GM18526 (cell line): ENCODE data around the gene USF3.

Source experiments
- POLR2A ChIP-seq: IDR thresholded peaks from 3 replicates; pipeline ENCODE4 v1.6.1; 2011; ENCODE audit not compliant: insufficient read length; ENCODE audit errors: extremely low read depth

USF3 gene

DNA sequence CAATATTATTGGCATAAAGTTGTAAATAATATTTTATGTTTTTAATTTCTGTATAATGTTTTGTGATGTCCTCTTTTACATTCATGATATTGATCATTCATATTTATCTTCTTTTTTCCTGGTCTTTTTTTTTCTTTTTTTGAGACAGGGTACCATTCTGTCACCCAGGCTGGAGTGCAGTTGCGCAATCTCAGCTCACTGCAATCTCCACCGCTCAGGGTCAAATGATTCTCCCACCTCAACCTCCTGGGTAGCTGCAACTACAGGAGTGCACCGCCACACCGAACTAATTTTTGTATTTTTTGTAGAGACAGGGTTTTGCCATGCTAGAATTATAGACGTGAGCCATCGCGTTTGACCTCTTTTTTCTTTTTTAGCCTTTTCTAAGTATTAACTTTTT, 52.9 kb downstream of the USF3 start:
- no peak for TF ChIP-seq POLR2A

DNA sequence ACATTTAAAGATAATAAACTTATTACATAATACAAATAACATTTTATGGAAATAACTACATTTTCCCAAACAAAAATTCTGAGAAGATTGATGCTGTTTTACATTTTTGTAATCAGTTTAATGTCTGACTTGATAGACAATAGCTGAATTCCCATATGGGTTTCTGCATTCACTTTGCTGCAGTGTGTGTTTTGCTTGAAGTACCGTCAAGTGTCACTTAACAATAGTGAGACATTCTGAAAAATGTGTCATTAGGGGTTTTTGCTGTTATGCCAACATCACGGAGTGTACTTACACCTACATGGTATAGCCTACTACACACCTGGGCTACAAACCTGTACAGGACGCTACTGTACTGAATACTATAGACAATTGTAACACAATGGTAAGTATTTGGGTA, 57.5 kb downstream of the USF3 start:
- no peak for TF ChIP-seq POLR2A

DNA sequence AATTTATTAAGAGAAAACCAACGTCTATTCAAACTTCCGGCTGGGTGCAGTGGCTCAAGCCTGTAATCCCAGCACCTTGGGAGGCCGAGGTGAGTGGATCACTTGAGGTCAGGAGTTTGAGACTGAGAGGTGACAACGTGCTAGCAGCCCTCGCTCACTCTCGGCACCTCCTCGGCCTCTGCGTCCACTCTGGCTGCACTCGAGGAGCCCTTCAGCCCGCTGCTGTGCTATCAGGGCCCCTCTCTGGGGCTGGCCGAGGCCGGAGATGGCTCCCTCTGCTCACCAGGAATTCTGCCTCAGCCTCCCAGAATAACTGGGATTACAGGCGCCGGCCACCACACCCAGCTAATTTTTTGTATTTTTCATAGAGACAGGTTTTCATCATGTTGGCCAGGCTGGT, 58.7 kb downstream of the USF3 start:
- no peak for TF ChIP-seq POLR2A

DNA sequence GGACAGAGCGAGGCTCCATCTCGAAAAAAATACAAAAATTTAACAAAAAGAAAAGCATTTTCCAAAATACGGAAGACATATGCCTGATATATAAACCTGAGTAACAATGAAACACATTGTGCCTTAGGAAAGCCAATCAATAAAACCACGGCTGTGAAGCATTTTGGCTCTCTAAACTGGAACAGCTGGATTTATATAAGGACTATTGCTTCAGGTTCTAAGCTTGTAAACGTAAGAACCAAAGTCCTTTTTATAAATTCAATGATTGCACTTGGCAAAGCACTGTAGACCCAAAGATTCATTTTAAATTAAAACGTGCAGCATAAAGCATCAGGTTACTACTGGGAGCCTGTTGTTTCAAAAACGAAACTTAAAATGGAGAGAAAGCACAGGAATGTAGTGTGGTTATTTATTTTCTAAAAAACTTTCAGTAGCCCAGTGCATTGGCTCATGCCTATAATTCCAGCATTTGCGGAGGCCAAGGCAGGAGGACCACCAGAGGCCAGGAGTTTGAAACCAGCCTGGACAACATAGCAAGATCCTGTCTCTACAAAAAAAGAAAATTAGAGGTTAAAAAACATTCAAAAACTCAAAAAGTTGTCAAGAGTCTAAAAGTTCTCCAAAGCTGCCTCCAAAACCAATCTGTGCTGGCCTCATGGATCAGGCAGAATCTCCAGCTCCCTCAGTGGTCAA, 61.5 kb downstream of the USF3 start:
- no peak for TF ChIP-seq POLR2A

DNA sequence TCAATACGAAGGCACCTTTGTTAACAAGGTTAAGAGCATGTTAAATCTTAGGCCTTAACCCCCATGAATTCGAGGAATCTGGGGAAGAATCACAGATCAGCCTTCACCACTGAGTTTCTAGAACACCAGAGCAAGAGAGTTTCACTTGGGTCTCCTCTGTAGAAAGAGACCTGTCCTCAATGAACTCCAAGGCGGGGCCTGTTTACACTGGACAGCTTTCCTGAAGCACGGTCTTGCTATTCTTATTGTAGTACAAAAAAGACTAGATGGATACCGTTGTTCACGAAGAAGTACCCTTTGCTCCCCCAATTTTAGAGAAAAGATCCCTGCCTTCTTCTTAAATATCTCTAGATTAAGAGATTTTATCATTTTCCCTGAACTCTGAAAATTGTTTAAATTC, 64.9 kb downstream of the USF3 start:
- TF ChIP-seq POLR2A: no peak

DNA sequence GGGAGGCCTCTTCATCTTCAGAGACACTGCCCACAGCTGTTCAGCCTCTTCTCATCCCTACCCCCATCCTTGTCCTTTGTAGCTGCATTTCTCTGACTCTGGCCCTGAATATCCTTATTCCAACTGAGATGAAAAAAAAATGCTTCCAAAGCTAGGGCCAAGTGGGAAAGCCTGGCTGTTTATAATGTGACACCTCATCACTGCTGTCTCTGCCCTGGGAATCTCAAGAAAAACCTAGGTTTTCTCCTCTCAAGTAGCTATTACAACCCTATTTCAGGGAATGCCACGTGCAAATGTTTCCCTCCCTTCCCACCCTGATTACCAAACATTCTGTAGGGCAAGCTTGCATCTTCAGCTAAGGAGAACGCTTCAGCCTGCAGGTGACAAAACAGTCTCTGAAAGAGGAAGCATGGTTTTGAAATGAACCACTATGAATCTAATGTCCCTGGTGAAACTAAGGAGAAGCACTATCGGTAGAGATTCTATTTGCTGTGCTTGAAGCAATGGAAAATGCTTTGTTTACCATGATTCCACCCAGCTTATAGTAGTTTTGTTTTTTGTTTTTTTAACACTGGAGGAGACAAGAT, 65.4 kb downstream of the USF3 start:
- TF ChIP-seq POLR2A: no peak

DNA sequence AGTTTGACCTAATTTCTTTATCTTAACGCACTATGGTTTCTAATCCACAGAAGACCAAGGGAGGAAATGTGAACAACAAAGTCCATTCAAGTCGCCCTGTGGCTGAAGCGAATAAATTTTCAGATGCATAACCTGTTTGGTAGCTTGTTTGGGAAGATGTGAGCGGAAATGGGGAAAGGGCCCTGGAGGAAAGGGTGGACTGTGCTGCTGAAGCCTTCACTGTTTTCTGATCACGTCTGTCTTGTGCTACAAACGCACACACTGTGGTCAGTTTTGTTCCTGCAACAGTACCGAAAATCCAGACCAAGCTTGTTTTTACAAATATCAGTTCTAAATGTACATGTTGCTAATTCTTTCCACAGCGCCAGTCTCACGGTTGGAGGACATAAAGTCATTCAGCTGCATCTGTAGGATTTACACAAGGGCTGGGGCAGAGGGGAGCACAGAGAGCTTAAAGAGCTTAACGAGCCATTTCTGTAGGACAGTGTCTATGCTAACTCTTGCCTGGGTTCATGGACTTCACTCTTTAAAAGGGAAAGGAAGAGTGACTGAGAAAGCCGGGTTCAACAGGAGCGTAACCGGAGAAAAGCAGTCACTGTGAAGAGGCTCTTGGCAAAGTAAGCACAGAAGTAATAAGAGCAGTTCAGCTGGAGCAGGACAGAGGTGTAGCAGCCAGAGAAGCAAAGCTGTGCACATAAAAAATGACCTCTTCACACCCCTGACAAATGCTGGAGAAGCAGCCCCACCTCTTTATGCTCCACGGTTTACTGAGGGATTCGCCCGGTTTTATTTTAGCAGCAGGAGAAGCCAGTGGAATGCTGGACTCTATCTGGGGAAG, 66.6 kb downstream of the USF3 start:
- no peak for TF ChIP-seq POLR2A

DNA sequence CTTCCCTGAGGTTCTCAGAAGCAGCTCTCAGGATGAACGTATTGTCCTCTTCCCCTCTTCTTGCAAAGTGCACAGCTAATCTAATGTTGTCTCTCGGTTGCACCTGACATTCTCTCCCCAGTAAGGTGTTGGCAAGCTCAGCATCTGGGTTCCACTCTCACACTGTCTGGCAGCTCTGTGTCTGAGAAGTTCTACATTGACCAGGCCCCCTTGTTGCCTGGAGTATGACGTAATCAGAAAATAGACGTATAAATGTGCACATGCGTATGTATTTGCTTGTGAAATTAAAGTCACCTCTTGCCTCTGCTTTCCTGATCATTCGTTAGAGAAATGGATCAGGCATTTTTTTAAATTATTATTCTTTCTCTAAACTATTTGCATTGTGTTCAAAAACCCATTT, 67.7 kb downstream of the USF3 start:
- TF ChIP-seq POLR2A: no peak

DNA sequence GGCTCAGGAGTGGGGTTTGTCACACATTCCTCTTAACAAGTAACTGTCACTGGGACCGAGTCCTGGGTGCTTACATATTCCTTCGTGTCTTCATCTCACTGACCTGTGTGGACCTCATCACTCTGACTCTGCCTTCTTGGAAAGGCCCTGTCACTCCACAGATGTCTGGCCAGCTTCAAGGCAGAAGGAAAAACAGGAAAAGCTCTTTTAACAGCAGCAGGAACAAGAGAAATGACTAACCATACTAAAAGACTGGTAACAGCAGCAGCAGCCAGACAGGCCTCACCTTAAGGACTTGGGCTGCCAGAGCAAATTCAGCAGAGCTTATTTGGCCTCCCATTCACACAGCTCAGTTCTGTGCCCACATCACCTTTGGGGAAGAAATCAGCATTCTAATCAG, 68.1 kb downstream of the USF3 start:
- no peak for TF ChIP-seq POLR2A

DNA sequence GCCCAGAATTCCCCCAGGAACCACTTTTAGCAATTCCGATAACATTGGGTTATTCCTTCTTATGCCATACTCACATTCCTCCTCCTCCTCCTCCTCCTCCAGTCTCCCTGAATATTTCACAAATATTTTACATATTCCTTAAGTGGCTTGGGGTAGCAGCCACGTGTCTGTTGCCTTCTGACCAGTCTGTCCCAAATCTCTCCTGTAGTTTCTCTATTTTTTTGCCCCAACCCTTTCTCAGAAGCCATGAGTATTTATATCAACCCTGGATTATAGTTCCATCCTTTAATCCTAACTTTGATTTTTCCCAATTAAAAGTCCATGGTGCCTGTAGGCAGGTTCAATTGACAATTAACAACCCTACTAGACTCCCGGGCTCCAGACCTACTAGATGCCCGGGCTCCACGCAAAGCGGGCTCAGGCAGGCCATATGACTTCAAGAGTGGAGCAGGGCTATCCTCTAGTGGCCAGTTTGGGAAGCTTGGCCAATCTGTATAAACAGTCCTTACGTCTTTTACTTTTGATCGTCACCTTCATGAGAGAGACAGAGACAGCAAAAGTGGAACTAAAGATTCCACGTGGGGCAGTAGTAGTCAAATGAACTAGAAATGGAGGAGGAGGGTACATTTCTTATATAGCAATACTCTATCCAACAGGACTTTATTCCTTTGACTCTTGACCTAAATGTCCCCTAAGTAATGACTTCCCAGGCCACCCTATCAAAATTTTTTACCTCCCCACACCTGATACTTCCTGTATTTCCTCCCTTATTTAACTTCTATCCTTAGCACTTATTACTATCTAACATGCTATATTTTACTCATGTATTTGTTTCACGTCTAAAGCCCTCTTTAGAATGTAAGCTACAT, 69.7 kb downstream of the USF3 start:
- TF ChIP-seq POLR2A: no peak

DNA sequence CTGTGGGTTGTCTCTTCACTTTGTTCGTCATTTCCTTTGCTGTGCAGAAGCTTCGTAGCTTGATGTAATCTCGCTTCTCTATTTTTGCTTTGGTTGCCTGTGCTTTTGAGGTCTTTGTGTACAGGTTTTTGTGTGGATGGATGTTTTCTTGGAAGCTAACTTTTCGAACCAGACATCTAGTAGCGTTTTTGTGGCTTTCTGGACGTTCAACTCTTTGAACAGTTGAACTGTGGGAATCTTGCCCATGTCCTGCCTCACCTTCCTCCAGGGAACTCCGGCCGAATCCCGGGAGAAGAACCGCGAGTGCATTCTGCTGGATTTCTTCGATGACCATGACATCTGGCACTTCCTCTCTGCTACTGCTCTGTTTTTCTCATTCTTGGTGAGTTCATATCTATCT, 70.6 kb downstream of the USF3 start:
- TF ChIP-seq POLR2A: no peak

DNA sequence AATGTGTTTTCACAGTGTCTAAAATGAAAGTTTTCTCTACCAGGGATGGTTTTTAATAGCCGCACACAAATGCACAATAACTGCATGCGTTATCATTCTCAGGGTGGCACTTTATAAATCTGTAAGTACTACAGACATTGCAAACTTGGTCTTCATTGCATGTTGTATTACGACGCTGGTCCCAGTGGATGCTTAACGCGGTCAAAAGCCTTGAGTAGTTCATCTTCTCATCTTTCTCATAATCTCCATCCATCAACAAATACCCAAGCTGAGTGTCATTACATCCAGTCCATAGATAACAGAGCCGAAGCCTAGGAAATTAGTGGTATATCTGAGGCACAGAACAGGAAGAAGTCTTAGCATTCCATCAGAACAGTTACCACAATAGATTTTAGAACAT, 72.6 kb downstream of the USF3 start:
- no peak for TF ChIP-seq POLR2A

DNA sequence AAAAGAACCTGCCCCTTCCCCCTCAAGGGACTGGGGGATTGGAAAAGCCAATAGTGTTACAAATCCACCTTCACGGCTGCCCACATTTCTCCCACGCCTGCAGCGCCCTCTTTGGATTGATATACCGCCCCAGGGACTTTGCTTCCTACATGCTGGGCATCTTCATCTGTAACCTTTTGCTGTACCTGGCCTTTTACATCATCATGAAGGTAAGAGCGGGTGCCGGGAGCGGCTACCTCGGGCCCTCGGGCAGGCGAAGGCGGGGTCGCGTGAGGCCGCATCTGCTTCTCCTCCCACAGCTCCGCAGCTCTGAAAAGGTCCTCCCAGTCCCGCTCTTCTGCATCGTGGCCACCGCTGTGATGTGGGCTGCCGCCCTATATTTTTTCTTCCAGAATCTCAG, 73.1 kb downstream of the USF3 start:
- TF ChIP-seq POLR2A: no peak

DNA sequence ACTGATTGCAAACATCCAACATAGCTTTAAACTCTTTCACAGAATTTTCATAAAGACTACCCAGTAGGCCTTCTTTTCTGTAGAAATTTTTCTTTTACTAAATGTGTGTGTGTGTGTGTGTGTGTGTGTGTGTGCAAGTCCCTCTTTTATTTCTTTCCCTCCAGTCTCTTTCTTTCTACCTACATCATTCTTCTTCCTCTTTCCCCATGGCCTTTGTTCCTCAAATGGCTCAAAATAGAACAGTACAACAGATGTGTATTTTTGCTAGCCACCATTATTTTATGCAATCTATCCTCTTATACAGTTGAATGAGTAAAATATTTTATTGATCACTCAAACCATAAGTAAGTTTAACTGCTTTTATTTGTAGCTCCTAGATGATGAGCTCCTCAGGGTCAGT, 76.4 kb downstream of the USF3 start:
- TF ChIP-seq POLR2A: no peak

DNA sequence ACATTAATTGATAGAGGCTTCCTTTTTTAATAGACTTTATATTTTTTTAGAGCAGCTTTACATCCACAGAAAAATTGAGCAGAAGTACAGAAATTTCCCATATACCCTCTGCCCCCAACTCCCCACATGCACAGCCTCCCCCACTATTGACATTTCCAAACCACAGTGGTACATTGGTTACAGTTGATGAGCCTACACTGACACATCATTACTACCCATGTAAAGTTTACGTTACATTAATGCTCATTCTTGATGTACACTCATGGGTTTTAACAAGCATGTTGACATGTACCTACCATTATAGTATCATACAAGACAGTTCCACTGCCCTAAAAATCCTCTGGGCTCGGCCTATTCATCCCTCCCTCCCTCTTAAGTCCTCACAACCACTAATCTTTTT, 78.7 kb downstream of the USF3 start:
- no peak for TF ChIP-seq POLR2A
